ENCODE results near the gene INTS7.
"Not testable (repeated sequence)": the region's sequence is repeated elsewhere in the genome, so short reads cannot be mapped to it uniquely, and the experiment has no call there.

Gene INTS7

DNA sequence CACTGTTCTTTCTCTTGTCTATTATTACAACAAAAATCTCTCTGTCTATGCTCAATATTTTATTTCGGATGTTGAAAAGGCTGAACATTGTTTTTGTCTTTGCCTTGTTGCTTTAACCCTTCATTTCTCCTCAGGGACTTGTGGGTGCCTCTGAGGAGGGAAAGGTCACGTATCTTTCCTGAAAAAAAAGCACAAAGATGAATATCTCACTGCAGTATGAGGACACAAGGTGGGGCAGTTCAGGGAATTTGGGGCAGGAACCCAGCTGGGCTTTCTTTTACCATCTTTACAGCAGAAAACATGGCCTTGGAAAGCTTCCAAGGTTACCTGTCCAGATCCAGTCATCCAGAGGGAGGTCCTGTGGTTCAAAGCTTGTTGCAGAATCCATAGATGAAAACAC lies 105.7 kb downstream of the INTS7 start:
- no peak for DNase-seq

DNA sequence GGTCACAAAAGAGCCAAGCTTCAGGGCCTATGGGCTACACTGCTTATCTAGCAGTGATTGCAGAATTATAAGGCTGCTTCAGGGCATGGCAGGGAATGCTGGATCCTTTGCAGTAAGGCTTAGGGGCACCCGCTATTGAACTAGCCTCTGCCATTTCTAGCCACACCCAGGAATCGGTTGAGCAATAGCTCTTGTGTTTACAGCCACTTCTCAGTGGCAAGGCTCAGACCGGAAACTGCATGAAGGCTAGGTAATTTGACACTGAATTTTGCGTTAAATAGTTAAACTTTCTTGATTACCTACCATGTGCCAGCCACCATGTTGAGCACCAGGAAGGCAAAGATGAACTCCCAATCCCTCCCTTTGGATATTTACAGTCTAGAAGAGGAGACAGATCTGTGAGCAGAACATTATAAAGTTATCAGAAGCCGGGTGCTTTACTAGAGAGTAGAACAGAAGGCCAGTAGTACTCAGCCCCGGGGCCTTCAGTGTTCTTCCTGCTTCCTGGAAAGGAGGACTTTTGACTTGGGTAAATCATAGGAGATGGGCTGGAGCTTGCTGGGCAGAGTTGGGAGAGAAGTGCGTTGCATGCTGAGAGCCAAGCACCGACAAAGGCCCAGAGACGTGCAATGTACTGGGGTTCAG lies 106.2 kb downstream of the INTS7 start:
- DNase-seq, result no peak

DNA sequence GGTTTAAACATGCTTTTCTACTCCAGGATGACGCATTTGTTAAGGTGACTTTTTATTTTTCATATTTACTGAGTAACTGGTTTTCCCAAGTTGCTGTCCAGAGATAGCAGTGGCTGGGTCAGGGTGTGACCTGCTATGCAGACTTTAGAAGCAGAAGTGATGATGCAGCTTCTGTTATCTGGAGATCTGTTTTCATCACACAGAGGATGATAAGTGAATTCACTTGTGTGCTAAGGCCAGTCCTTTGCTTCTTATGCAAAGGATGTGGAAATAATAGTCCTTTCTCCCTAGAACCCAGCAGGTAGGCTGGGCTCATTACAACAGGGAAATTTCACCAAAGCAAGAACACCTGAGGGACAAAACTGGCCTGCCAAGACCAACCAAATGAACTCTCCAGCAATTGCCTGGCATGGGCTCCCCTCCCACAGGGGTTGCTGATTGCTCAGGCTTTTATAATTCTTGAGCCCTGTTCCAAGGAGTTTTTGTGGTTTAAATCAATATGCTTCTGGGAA lies 107.0 kb downstream of the INTS7 start:
- no peak for DNase-seq

- no peak for DNase-seq
Observed at GRCh38 chr1:211925016-211925415, 110.3 kb downstream of the INTS7 start.

- DNase-seq, result no peak
Observed at GRCh38 chr1:211924256-211924655, 111.1 kb downstream of the INTS7 start.

DNA sequence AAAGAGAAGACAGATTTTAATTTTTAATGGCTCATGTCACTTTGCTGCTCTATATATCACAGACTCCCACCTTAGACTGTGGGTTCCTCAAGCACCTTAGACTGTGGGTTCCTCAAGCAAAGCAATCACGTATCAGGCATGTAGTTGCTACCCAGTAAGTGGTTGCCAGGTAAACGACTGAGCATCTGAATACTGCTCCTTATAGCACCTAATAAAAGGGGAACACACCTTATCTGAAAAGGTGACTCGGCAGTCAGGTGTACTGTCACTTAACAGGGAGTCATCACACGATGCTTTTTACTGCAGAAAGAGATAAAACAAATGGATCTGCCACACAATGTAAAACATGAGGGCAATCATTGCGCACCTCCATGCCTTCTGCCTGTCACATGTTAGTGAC lies 112.3 kb downstream of the INTS7 start:
- no peak for DNase-seq

- no peak for DNase-seq
Observed at GRCh38 chr1:211921579-211922095, 113.7 kb downstream of the INTS7 start.

- no peak for DNase-seq
Observed at GRCh38 chr1:211920602-211921226, 114.6 kb downstream of the INTS7 start.

DNA sequence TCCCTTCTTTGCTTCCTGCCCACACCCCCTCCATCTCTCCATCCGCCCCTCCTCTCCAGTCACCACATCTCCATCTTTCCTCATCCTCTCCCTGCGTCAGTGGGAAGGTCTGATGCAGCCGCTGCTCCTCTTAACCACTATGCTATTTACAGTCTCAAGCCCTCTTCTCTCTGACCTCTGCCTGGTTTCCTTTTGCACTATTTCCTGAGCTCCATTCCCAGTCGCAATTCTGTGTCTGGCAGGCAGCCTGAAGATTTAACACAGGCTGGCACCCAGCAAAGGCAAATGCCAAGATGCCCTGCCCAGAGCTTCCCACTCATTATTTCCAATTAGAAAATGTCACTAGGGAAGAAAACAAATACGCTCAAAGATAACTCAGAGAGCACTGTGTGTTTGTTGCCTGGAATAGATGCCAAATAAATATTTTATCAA lies 115.2 kb downstream of the INTS7 start:
- DNase-seq, result no peak

DNA sequence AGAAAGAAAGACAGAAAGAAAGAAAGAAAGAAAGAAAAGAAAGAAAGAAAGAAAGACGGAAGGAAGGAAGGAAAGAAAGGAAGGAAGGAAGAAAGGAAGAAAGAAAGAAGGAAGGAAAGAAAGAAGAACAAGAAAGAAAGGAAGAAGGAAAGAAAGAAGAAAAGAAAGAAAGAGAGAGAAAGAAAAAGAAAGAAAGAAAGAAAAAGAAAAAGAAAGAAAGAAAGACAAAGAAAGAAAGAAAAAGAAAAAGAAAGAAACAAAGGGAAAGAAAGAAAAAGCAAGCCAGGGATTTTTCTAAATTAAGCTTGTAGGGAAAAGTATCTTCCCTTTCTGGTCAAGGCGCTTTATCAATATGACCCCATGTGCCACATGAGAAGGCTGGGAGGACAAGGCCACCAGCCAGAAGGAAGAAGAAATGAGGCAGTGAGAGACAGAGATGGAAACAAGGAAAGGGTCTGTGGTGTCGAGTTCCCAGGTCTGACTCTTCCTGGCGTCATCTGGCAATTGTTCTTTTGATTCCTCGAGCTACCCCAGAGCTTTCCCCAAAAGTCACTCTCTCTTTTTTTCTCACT lies 116.4 kb downstream of the INTS7 start:
- DNase-seq, result no peak

- DNase-seq, result not testable (repeated sequence)
Observed at GRCh38 chr1:211916458-211916857, 118.9 kb downstream of the INTS7 start.

DNA sequence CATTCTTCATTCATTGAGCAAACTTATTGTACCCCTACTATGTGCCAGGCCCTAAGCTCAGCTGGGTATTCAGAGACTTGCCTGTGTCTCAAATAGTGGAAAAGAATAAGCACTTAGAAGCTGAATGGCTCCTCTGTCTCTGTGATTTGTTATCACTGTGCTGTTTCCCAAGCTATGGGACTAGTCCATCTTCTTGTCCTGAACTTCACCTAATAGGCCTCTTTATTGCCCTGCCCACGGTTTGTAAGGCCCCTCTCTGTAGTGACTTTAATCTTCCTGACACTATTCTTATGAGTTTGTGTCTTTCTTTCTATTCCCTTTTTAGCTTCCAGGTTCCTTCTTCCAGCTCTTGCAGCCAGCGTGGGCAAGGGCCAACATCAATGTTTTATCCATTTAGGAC lies 119.4 kb downstream of the INTS7 start:
- DNase-seq, result no peak

DNA sequence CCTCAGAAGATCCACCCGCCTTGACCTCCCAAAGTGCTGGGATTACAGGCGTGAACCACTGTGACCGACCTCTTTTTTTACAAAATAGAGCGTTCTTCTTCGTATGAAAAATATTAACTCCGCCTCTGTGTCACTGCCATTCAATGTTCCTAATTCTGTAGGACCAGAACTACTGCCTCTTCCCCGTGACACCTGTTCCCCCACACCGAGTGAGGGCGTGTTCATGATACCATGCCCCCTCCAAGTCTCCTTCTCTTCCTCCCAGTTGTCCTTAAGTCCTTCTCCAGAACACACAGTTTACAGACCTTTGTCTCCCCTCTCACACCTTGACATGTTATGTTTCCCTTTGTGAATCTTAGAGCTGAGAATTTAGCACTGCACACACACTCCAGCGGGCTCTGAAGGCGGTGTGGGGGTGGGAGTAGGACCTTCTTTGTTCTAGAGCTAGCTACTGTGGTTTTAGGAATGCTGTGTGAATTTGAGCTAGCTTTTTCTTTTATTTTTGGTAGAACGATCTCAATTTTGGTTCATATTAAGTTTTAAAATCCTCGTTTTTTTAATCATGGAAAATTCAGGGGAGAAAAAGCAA lies 122.4 kb downstream of the INTS7 start:
- DNase-seq, result no peak

DNA sequence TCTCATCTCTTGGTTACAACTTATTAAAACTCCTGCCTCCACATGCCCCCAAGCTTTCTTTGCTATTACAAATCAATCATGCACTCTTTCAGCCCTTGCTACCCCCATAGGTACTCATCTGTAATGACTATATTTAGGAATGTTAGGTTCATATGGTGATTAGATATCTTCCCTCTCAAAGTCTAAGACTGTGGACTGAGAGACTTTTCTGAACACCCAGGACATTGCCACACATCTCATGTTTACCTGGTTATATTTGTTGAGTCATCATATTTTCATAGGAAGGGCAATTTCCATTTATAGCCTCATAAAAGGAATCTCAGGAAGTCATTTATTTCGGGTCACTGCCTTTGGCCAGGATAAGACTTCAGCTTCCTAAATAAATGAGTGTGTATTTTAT lies 123.3 kb downstream of the INTS7 start:
- no peak for DNase-seq

DNA sequence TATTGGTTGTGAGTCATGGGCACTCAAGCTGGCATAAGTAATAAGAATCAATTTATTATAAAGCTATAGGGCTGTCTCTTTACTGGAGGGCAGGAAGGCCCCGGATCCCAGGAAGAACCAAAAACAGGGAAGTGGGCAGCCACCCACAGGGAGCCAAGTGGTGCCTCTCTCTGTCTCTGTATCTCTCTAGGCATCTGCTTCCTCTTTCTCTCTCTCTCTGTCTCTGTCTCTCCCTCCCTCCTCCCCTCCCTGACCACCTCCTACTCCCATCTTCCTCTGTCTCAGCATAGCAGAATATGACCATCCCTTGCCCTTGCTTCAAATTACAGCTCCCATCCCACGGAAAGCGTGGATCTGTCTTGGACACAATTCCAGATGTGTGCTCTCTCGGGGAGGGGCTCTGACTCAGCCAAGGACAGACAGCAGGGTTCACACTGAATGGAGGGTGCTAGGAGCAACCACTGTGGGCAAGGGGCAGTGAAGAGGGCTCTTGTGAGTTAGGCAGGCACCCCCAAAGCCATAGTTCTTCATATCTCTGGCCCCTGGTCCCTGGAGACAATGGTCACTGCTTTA lies 124.4 kb downstream of the INTS7 start:
- DNase-seq, result no peak

- no peak for DNase-seq
Observed at GRCh38 chr1:211910113-211910884, 125.1 kb downstream of the INTS7 start.

DNA sequence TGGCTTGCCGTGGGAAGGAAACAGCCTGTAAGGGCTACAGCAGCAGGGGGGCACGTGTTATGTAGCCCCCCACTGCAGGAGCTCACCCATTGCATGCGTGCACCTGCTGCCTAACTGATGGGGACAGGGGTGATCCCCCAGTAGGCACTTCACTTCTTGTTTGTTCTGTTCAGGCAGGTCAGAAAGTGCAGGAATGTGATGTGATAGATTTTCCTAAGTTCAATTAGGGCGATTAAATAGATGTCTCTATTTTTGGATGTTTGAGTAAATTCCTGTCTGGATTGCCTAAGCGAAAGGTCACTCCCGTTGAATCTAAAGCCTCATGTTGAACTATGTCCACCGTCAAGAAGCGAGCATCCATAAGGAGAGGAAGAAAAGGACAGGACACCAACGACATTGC lies 126.0 kb downstream of the INTS7 start:
- no peak for DNase-seq

GRCh38 chr1:211908951-211909350 lies 126.4 kb downstream of the INTS7 start:
- DNase-seq, result no peak

- no peak for DNase-seq
Observed at GRCh38 chr1:211908453-211908852, 126.9 kb downstream of the INTS7 start.

DNA sequence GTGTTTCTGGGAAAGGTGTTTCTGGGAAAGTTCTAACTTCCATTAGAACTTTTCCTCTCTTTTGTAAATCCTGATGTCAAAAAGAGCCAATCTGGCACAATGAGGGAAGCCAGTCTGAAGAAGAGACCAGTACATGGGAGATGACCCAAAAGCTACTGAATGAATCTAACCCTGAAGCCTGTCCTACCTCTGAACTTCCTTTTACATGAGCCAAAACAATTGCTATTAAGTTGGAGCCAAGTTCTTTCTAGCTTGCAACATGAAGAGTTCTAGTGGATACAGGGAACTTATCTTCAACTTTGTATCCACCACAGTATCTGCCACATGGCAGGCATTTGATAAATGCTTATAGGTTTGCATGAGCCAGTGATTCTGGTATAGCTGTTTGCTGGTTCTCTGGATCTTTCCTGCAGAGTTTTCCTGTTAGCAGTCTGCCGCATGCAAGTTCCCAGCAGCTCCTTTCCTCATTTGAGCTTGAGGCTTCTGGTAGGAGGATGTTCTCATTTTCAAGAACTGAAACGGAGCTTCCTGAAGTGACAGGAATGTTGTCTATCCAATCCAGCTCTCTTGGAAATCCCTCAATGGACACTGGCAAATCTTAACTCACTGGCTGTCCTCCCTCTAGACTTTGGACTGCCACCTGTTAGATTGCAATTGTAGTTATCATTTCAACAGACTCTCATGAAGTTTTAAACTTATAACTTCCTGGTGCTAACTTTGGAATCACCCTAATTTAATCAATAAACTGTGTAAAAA lies 131.7 kb downstream of the INTS7 start:
- no peak for DNase-seq

DNA sequence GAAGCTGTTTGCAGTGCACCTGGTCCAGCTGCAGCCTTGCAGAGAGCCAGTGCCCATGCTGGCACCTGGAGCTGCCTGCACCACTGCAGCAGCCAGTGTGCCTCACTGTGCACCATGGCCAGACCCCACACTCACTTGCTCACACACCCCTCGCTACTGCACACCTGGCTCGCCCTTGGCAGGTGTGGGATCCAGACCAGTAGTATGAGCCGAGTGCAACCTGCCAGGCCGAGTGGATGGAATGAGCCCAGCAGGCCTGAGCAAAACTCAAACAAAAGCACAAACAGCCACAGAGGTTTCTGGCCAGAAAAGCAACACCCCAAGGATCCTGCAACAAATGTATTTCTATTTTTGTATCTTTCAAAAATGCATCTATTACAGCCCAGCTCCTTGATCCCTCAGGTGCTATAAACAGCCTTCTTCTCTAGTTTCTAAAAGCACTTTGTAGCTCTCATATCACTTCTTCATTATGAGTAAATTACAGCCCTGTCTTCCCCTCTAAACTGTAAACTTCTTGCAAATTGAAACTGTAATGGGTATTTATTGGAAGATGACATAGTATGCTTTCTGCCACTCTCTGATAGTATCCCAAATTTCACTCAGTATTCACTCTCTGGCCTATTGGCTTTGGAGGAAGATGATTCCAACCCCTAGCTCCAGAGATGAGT lies 132.6 kb downstream of the INTS7 start:
- no peak for DNase-seq
